OCI-M2 (cell line): ENCODE results near the gene ANKRD44.

Experiments
- DNase-seq: peaks from one replicate; lab custom pipeline; 2025; ENCODE audit not compliant: unreplicated experiment; lab: John Stamatoyannopoulos, UW

The ANKRD44 gene

GRCh38 chr2:197209742-197210408 lies 100.7 kb downstream of the ANKRD44 start:
- DNase-seq = no peak

GRCh38 chr2:197209246-197209645 lies 101.3 kb downstream of the ANKRD44 start:
- no peak for DNase-seq

DNA sequence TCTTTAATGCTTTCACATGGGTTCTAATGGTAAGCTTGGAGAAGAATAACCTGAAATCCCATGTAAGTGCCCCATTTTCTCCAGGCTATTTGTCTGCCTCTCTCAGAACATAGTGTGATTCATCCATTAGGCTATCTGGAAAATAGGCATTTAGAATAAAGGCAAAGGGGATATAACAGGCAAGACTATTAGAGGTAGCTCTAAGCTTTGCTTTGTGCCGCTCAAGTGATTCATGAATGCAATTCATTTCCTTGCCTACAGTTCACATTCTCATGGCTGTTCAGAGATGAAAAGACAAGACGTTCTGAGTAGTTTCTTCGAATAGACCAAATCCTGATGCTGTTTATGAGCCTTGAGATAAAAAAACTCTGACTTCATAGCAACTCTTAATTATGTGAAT lies 101.7 kb downstream of the ANKRD44 start:
- no peak for DNase-seq

DNA sequence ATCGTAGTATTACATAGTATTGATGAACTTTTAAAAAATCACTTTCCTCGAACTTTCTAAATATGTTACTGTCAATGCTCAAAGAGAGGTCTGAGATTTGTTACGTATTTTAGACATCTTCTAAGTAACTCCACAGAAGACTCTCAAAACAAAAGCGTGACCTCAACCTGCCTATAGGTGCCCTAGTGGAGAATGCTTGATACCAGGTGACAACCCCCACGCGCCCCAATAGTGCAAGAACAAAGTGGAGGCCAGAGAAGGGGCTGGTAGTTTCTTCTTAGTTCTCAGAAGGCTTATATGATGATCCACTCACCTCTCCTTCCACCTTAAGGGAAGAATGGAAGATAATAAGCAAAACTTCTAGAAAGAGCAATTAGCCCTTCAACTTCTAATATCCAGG lies 102.6 kb downstream of the ANKRD44 start:
- DNase-seq = no peak

- DNase-seq = no peak
Measured at GRCh38 chr2:197207598-197207997, 103.0 kb downstream of the ANKRD44 start.

DNA sequence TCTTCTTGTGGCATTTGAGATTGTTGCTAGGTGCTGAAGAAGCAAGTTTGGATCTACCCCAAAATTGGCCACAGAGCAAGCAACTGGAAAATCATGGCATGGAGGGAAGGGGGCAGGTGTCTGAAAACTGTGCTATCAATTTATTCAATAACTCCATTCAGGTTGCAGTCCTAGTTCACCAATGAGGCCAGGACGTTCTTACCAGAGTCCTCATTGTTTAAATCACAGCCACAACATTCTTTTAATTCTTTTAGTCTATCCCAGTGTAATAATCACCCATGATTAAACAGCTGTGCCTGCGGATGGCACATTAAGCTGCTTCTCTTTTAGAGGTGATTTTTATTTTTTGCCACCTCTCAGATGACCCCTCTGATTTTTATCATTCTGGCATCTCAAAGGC lies 103.5 kb downstream of the ANKRD44 start:
- no peak for DNase-seq

GRCh38 chr2:197205585-197206215 lies 104.9 kb downstream of the ANKRD44 start:
- DNase-seq = no peak

DNA sequence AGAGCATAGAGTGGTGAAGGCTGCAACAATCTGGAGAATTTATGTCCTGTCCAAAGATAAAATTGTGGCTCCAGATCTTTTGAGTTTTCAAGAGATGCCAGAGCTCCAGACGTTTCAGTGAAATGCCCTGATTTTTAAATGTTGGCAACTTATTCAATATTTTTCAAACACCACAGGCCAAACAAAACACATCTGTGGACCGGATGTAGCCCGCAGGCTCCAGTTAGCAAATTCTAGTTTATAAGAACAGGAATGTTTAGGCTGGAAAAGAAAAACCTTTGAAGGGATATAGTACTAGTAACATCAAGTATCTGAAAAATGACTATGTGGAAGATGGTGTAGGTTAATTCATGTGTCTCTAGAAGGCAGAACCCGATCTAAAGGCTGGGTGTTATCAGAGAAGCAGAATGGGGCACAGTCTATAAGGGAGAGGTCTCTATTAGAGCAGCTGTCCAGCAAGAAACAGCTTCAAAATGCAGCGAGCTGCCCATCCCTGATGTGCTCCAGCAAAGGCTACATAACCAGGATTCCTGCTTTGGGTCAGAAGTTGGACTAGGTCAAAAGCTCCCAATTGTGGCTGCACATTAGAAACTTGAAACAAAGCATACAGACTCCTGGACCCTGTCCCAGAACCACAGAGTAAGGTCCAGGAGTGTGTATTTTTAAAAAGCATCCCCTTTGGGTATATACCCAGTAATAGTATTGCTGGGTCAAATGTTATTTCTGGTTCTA lies 105.9 kb downstream of the ANKRD44 start:
- no peak for DNase-seq

DNA sequence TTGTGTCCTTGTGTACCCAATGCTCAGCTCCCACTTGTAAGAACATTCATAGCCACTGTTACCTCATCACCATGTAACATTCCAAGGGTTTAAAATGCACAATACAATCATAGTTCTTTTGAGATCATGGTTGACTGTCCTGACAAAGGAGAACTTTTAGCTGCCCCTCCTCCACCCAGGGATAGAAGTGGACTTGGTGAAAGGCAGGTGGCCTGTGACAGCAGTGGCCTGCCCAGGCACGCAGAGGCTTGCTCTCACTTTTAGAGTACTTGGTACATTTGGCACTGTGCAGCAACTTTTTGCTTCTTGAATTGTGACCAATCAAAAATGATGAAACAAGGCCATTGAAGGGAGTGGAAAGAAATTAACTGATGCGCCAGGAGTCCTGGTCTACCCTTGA lies 108.7 kb downstream of the ANKRD44 start:
- no peak for DNase-seq

DNA sequence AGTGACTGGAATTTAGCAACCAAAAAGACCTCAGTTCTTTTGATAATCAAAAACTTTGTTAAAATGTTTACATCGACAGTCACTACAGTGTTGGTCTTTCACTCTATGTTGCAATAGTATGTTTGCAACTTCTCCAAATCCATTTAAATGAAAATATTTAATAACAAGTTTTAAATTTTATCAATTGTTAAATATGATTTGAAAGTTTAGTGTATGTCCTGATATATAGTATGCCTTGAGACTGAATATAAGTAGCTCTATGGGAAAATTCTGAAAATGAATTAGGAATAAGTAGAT lies 109.9 kb downstream of the ANKRD44 start:
- DNase-seq = no peak

DNA sequence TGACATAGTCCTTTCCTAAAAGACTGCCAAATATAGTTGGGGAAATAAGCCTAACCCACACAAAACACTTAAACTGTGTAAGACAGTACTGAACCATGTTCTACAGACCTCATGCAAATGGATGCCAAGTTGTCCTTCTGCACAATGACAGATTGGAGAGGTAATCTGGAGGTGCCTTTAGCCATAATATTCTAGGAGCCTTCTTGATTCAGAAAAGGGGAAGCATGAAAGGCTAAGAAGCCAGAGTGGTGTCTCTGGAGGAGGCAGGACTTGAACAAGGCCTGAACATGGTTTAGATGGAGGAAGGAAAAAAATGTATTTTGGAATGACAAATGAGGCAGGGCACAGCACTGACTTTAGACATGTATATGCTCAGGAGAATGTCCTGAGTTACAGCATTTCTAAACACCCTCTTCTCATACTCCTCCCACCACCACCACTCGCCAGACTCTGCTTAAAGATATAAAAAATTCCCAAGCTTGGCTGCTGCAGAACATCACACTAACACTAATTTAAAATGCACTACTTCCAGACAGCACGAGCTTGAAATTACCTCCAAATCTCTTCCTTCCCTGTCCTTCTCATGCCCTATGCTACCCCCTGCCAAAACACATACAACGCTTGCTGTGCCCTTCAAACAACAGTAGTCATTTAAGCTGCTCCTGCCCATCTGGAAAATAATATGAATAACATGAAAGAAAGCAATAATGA lies 110.4 kb downstream of the ANKRD44 start:
- no peak for DNase-seq

DNA sequence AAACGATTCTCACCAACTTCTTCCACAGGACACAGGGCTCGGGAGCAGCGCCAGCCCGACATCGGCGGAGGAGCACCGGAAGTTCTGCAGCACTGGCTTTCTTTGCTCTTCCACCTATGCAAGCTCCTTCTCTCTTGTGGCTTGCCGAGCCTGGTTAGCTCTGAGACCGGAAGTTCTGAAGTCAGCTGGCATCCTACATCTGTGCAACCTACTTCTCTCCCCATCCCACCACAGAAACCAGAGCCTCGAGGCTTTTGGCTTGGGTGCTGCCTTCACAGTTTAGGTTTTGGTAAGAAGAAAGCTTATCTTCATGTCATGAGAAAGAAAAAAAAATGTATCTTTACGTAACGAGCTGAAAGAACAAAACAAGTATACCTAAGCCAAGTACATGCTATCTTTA lies 111.7 kb downstream of the ANKRD44 start:
- DNase-seq = no peak

DNA sequence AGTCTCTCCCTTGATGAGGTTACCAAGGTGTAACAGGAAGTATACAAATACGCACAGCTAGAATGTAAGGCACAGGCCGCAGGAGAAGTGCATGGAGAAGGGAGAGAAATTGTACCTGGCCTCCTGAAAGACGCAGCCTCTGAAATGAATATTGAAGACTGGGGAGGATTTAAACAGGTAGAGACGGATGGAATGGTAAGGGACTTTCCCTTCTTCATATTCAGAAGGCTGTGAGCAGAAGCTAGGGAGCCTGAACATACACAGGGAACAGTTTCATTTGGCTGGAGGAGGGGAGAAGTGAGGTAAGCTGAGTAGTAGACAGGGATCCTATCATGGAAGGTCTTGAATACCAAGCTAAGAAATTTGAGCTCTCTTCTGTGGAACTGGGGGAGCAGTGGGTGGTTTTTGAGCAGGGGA lies 112.7 kb downstream of the ANKRD44 start:
- DNase-seq = no peak

DNA sequence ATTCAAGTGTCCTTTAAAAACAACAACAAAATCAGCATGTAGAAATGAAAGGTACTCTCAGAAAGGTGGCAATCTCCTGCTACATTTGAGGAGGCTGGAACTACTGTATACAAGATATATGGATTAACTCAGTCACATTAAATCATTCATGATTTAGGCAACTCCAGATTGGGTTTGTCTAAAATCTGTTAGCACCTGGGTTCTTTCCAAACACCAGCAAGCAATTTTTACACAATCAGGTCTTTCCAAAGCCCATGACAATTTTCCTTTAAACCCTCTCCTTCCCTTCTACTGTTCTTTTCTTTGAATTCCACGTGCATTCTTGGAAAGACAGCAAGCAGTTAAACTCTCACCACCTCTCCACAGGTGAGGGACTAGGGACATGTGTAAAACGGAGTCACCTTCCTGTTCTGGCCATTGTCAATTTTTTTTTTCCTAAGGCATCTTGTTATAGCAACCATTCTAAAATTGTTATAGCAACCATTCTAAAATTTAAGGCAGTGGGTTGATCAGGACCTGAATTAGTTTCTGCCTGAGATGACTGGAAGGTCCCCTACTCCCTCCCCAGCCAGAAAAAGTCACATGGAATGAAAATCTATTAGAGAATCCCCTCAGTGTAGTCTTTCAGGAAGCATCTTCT lies 113.9 kb downstream of the ANKRD44 start:
- DNase-seq = no peak

DNA sequence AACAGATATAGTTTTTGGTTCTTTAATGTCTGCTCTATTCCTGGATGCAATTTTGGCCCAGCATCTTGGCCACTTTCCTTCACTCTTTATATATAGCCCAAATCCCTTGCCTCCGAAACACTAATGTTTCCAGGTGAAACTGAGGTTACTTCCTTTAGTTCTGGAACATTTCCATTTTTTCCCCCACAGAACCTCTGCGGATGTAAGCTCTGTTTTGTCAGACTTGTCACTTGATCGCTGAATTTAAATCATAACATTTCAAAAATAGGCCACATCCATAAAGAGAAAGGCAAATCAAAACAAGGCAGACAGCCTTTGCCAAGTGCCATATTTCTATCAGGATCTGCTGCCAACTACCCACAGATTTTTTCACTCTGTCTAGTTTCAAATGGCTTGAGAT lies 115.1 kb downstream of the ANKRD44 start:
- no peak for DNase-seq

- DNase-seq = no peak
Measured at GRCh38 chr2:197191940-197192322, 118.6 kb downstream of the ANKRD44 start.

GRCh38 chr2:197191177-197191939 lies 119.2 kb downstream of the ANKRD44 start:
- no peak for DNase-seq

- no peak for DNase-seq
Measured at GRCh38 chr2:197190100-197190432, 120.5 kb downstream of the ANKRD44 start.

GRCh38 chr2:197189426-197190099 lies 121.0 kb downstream of the ANKRD44 start:
- no peak for DNase-seq

GRCh38 chr2:197185676-197186075 lies 124.9 kb downstream of the ANKRD44 start:
- DNase-seq = no peak
